ENCODE measurements around the gene SH3BP4.

SH3BP4 gene, protein sequence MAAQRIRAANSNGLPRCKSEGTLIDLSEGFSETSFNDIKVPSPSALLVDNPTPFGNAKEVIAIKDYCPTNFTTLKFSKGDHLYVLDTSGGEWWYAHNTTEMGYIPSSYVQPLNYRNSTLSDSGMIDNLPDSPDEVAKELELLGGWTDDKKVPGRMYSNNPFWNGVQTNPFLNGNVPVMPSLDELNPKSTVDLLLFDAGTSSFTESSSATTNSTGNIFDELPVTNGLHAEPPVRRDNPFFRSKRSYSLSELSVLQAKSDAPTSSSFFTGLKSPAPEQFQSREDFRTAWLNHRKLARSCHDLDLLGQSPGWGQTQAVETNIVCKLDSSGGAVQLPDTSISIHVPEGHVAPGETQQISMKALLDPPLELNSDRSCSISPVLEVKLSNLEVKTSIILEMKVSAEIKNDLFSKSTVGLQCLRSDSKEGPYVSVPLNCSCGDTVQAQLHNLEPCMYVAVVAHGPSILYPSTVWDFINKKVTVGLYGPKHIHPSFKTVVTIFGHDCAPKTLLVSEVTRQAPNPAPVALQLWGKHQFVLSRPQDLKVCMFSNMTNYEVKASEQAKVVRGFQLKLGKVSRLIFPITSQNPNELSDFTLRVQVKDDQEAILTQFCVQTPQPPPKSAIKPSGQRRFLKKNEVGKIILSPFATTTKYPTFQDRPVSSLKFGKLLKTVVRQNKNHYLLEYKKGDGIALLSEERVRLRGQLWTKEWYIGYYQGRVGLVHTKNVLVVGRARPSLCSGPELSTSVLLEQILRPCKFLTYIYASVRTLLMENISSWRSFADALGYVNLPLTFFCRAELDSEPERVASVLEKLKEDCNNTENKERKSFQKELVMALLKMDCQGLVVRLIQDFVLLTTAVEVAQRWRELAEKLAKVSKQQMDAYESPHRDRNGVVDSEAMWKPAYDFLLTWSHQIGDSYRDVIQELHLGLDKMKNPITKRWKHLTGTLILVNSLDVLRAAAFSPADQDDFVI

DNA sequence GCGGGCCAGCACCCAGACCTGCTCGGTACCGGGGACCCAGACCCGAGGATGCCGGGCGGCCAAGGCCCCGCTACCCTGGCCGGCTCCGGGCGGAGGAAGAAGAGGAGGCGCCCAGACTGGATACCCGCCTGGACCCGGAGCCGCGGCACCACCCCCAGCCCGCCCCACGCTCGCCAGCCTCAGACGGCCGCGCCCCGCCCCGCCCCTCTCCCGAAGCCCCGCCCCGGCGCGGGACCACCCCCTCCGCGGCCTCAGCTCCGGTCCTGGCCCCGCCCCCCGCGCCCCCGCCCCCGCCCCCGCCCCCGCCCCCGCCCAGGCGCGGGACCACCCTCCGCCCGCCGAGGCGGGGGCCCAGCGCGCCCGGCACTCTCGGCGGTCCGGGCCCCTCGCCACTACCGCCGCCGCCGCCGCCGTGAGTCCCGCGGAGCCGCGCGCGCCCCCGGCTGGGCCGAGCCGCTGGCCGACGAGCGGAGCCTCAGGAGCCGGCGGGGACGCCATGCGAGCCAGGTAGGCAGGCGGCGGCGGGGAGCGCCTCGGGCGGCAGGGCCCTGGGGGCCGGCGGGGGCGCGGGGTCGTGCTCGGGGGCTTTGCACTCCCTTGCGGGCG lies at the start of gene SH3BP4:
SH3BP4 (plus strand) TSS at position 354 of the 606 bp plus-strand sequence. CDS start 82,986 bp downstream, outside the sequence.
- DNase-seq = no peak

DNA sequence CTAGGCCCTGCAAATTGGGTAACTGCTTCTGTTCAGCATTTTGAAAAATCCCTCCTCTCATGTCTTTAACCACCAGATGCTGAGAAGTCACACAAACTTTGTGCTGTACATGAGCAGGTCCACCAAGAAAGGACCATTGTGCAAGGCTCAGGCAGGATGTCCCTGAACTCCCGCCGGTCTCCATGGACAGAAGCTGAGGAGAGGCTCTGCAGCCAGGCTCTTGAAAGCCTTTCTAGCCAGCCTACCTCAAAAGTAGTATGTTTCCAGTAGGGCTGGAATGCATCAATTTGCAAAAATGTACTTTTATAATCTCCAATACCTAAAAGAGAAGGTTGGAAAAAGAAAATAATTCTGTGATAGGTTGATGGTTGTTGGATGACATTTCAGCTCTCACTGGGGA lies 47.0 kb upstream of the SH3BP4 start:
- no peak for DNase-seq

DNA sequence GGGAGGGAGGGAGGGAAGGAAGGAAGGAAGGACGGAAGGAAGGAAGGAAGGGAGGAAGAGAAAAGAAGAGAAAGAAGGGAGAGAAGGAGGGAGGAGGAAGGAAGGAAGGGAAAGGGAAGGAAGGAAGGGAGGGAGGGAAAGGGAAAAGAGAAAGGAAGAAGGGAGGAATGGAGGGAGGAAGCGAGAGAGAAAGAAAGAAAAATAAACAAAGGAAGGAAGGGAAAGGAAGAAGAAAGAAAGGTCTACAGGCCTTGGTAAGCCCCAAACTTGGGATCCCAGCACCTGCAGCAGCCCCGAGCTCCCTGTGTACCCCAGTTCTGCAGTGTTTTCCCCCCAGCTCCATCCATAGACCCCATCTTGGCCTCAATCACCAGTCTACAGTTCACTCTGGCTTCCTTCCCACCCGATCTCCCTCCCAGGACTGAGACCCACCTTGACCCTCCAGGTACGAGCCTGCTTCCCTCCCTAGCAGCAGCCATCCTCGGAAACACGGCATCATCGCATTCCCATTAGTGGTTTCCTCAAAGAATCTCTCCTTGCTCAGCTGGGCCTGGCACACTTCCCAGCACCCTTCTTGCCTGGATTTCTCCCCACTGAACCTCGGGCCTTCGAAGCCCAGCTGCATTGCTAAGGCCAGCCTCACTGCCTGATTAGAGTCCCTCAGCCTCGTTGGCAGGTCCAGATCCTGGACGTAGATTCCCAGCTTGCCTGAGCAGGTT lies 46.1 kb upstream of the SH3BP4 start:
- no peak for DNase-seq

DNA sequence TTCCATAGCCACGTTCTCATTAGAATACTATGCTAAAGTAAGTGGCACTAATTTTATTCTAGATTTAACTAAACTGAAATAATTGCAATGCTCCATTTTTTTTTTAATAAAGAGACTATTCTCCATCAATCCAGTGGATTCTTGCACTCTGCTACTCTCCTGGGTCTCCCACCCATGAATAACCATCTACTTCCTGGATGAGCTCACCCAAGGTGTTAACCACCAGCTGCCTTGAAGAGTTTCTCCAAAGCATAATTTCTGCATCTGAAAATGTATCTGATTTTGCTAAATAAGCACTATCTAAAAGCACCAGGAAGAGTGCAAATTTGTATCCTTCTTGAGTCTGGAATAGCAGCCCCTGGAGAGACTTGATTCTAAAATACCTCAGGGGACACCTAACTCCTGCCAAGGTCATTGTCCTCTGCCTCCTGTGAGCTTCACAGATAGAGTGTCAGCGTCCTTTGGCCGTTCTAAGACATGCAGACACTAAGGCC lies 41.6 kb upstream of the SH3BP4 start:
- DNase-seq = no peak

DNA sequence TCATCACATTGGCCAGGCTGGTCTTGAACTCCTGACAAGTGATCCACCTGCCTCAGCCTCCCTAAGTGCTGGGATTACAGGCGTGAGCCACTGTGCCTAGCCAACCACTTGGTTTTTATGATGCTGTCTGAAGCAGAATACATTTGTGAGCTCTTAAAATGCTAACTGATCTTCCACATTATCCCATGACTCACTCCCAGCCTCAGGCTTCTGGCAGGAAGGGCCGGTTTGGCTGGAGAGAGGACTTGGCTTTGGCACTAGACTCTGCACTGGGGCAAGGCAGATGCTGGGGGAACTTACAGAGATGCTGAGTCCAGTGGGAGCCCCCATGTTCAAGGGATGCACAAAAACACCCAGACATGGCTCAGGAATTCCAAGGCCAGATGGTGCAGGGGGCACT lies 40.5 kb upstream of the SH3BP4 start:
- no peak for DNase-seq

DNA sequence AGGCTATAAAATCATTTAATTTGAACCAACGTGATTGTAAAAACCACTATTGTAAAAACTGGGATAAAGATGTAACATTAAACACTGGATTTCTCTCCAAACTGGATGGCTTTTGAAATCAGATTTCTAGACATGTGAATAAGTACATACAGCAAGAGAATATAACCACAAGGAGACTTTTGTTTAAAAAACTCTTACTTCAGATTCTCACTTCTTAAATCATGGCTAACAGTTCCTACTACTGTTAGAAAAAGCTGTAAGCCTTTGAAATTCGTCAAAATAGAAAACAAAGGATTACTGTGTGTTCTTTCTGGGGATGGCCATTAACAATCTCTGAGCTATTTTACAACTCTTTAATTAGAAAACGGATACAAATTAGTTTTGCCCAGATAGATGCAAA lies 39.4 kb upstream of the SH3BP4 start:
- DNase-seq = no peak

DNA sequence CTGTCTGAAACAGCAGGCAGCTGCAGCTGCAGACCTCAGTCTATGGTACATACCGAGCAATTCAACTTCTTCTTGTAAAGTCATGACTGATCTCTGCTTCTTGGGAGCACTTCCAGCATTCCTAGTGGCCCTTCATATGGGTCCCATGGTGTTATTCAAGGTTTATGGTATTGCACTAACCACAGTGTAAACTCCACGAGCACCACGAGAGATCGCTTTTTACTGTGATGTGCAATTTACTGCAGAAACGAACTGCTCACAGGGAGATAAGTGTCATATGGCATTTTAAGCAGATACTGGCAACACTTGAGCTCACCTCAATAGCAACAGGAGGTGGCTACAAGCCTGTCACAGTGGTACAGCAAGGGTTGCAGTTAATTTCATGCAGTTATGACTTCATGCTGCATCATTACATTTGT lies 38.6 kb upstream of the SH3BP4 start:
- no peak for DNase-seq

DNA sequence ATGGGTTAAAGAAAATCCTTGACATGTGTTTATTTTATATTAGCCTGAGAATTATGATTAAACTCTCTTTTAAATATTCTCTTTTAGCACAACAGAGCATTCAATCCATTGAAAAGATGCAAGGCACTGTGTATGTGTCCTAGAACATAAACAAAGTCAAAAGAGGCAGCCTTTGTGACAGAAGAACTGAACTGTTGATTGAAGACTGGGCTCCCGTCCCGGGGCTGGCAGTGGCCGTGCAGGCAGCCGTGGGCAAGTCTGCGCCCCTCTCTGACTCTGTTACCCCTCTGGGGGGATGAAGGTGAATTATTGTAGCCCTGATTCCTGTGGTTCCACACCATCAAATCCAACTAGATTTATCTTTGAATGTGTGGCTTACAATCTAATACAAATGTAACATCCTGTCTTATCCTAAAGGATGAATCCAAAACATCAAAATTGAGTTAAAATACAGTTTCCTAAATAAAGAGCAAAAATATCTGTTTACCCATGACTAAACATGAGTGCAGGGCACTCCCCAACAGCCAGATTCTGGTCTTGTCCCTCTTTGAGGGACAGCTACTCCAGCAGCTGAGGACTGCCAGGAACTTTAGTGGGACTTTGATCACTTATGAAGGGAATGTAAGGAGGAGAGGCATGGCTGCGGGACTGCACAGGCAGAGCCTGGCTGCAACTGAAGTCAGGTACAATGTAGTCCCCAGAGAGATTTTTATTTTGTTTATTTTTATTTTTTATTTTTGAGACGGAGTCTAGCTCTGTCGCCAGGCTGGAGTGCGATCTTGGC lies 37.3 kb upstream of the SH3BP4 start:
- no peak for DNase-seq

DNA sequence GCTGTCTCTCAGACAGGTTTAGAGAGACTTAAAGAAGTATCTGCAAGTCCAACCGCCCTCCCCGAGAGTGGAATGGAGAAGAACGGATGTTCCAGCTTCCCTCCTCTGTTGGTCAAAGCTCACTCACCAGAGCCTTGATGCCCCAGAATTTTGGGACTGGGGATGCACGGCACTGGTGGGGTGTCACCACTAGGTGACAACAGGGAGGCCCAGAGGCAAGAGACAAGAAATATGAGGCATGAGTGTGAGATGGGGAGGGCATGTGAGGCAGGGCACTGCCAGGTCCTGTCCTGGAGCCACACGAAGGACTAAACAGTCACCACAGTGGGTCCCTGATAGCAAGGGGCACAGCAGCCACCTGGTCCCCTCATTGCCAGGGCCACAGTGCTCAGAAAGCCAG lies 35.1 kb upstream of the SH3BP4 start:
- DNase-seq = no peak

DNA sequence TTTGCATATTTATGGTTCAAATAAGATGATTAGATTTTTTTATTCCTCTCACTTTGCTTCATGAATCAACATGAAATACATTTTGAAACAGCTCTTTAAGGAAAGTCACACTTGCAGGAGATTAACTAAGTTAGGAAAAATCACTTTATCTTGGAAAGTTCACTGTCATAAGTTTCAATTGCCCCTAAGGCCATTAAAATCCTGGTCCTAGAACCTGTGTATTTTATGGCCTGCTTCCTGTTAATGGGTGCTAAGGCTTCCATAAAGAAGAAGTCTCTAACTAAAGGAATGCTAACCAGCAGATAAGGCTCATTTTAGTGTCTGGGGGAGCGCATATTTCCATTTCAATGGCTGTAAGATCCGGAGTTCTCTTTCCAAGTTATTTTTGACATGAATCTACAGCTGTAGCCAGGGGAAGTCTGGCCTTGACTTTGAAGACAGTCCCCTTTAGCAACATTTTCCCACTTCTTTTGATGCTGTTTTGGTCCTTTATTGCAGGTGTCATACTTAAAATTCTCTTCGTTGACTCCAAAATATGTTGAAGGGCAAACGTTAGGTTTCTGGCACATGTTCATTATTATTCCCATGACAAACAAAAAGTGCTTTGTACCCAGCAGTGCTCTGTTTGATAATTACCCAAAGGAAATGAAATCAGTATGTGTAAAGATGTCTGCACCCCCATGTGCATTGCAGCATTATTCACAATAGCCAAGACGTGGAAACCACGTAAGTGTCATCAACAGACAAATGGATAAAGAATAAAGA lies 34.4 kb upstream of the SH3BP4 start:
- DNase-seq = no peak

DNA sequence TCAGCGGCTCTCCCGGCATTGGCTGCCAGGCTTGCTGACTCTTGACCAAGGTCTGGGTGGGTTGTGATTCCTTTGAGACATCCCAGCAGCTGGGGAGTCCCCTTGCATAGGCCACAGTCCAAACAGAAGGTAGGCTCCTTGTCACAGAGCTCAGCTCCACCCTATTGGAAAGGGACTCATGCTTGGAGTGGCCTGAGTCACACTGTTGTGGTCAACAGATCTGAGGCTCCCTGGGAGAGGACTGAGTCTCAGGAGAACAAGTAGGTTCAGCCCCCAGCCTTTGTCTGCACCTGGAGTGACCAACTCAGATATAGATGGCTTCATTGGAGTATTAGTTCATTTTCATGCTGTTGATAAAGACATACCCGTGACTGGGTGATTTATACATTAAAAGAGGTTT lies 32.1 kb upstream of the SH3BP4 start:
- no peak for DNase-seq

DNA sequence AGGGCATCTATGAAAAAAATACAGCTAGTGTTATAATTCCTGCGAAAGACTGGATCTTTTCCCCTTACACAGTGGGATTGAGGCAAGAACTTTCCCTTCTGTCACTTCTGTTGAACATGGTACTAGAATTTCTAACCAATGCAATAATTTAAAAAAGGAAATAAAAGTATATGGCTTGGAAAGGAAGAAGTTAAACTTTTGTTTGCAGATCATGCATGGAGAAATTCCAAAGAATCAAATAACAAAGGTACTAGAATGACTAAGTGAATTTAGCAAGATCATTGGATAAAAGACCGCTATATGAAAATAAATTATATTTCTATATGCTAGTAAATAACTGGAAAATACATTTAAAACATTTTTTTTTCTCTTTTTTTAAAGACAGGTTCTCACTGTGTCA lies 31.0 kb upstream of the SH3BP4 start:
- no peak for DNase-seq

DNA sequence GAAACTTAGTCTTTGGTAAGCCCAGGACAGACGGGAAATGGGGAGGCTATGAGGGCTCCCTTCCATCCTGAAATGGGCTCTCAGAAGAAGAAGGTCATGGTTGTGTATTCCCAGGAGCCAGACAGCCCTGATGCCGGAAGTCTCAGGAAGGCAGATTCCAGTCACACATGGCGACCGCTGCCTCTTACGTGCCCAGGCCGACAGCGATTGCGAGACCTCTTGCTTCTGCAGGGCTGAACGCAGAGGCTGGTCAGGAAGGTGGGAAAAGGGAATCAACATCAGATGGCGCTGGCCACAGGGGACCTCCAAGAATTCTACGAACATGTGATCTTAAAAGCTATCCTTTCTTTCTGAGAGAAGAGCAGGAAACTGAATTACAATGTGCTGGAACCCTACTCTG lies 22.8 kb upstream of the SH3BP4 start:
- DNase-seq = no peak

DNA sequence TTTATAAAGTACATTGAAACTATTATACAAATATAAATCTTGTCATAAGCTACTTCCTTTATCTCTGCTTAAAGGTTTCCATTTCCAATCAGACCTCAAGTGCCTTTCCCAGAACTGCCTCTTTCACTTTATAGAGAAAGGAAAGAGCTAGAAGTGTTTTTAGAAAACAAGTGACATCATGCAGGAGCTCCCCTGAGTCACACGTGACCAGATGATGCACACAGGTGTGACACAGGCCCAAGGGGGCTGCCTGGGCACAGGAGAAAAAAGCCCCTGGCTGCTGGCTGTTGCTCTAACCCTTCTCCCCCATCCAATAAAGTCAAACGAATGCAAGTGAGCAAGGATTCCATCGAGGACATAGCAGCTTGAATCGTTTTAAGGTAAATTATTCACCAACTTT lies 21.4 kb upstream of the SH3BP4 start:
- DNase-seq = no peak

DNA sequence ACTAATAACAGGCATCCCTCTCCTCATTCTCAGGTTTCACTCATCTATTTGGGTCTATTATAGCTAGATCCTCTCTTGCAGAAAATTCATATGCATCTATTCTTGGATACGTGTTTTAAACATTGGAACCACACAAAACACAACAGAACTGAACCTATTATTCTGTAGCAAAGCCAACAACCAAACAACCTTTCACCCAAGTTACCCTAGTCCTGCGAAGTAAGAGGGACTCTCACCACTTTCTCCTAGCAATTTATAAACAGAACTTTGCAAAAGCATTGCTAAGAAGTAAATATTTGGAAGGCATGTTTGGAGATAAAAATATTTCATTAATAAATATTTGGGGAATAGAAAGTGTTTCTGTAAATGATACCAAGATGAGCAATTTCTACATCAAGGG lies 20.4 kb upstream of the SH3BP4 start:
- no peak for DNase-seq

DNA sequence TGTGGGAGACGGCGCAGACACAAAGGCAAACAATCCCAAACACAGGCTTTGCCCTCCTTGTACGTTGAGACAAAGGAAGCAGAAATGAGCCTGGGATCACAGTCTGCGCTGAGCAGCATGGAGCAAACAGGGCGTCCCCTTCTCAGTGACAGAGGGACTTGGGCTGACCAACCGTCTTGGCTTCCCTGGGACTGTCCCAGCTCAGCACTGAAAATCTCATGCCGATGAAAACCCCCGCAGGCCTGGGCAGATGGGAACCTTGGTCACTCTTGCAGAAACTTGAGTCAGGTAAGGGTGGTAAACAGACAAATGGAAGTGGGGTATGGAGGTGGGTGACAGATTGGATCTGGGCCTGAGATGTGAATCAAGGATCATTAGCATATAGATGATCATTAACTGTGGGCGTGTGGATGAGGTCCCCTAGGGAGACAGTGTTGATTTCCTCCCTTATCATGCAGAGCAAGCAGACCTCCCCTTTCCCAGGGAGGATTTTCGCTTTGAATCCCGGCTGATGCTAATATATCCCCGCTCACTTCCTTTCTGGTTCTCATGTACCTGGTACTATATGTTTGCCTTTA lies 19.1 kb upstream of the SH3BP4 start:
- DNase-seq = no peak

DNA sequence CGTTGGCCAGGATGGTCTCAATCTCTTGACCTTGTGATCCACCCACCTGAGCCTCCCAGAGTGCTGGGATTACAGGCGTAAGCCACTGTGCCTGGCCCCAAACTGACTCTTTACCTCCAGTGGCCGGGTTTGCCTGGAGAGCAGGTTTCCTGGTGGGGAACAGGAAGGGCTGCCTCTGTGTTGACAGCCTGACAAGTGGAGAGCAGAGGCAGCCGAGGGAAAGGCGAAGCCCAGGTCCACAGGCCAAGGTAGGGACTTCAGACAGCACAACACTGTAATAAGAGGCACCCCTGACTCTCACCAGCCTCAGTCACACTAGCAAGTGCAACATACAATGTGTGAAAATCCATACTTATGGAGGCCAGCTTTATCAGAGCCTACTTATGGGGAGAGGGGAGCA lies 16.5 kb upstream of the SH3BP4 start:
- no peak for DNase-seq

DNA sequence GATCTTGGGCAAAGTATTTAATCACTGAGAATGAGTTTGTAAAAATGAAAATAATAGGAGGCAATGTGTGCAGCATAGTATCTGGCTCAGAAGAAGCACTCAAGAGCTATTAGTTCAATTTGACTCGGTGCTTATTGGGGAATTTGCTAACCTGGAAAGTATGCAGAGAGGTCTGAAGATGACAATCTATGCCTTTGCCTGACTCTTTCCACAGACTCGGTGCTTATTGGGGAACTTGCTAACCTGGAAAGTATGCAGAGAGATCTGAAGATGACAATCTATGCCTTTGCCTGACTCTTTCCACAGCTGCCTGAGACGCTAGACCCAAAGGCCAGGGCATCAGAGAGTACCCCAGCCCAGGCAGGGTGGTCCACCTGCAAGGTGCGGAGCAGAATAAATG lies 12.2 kb upstream of the SH3BP4 start:
- no peak for DNase-seq

DNA sequence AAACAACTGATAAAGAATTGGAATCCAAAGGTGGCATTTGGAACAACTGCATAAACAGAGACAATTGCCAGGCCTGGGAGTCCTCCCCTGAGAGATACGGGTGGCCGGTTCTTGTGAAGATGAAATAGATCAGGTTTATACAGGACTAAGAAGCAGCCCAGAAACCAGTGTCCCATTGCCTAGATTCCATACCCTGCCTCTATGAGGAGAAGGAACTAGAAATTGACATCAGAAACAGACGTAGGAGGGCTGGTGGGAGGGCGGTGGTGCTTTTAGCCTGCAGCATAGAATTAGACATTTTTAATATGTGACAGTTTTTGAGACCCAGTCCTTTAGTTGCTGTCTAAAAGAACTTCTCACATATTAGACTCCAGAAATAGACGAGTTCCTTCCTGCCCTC lies 11.8 kb upstream of the SH3BP4 start:
- DNase-seq = no peak

DNA sequence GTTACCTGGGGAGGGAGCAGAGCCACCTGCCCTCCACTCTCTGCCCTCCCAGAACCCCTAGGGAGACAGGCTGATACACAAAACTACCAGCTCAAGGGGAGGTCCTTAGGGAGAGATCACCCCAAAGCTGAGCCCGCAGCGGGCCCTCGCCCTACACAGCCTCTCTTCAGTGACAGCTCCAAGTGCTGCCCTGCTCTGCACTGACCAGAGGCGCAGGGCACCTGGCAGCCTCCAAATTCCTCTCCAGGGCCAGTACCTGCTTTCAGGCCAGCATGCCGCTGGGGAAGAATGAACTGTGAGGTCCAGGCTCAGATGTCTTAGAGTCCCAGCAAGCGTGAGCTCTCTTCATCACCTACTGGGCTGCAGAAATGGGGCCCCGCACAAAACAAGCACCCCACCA lies 11.3 kb upstream of the SH3BP4 start:
- no peak for DNase-seq
